GM21737 (cell line): ENCODE results near the gene OPHN1.

Source experiments
- ATAC-seq: cut with Tn5 transposase; IDR thresholded peaks from one replicate; pipeline ENCODE4 v1.9.1; 2021; ENCODE audit warnings: mild to moderate bottlenecking, moderate library complexity; ENCODE audit not compliant: unreplicated experiment

OPHN1 gene

GRCh38 chrX:68183612-68184214 lies 249.6 kb downstream of the OPHN1 start:
- ATAC-seq, result no peak

DNA sequence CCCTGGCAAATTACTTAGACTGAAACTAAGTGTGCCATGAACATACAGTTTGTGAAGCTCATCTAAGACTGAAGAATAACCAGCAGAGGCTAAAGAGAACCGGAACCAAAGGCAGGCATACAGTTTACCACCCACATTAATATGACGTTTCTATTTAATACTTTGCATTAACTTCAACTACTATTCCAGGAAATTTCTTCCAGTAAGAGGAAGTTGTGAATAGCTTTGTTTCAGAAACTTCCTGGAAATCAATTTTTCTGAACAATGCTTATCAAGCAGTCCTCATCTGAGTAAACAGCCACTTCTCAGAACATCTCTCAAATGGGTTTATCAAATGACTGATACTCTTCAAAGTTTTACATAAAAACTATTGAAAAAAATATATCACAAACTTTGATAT lies 252.7 kb downstream of the OPHN1 start:
- no peak for ATAC-seq

DNA sequence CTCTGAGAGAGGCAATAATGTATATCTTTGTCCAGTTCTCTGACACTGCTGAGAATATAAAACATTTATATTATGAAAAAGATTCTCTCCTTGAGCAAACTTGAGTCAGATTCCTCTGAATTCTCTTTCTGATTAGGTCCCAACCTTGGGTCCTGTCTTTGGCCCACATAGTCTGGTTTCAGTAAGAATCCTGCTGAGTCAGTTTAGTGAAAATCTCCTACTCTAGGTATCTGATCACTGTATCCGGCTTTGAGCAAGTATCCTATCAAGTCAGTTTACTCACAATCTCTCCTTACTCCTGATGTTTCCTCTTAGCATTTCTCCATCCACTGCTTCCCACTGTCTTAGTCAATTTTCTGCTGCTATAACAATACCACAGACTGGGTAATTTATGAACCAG lies 253.9 kb downstream of the OPHN1 start:
- ATAC-seq, result no peak

GRCh38 chrX:68177542-68177941 lies 255.8 kb downstream of the OPHN1 start:
- no peak for ATAC-seq

GRCh38 chrX:68175562-68175961 lies 257.7 kb downstream of the OPHN1 start:
- ATAC-seq, result no peak

- no peak for ATAC-seq
Measured at GRCh38 chrX:68163441-68163840, 269.9 kb downstream of the OPHN1 start.

DNA sequence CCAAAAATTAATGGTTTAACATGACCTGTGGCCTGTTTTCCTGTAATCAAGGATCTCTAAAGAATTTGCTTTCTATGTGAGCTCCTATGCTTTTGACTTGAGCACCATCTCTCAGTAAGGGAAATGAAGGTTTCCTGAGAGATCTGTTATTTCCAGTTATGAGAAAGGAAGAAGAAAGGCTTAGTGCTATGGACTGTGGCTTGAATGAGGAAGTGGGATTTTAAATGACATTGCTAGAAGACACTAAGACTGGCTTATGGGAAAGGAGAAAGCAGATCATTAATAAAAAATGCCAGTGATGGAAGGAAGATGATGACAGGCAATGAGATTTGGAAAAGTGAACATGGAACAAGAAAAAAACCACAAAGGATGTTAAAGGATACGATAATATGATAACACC lies 285.4 kb downstream of the OPHN1 start:
- ATAC-seq, result no peak

GRCh38 chrX:68146054-68146453 lies 287.2 kb downstream of the OPHN1 start:
- no peak for ATAC-seq

GRCh38 chrX:68139791-68140190 lies 293.5 kb downstream of the OPHN1 start:
- no peak for ATAC-seq

DNA sequence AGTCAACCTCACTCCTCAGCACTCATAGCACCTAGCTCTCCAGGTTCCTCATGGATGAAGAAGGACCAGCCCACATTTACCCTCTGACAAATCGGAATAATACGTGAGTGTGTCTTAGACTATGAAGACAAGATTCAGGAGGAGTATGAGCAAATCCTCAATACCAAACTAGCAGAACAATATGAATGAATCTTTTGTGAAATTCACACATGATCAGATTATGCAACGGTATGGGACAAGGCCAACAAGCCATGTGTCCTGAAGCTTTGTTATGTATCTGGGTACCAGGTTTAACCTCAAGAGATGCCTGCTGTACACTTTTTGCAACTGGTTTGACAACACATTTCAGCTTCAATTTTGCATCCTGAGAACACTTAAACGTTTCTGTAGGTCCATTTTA lies 300.1 kb downstream of the OPHN1 start:
- ATAC-seq, result no peak

GRCh38 chrX:68132749-68133148 lies 300.5 kb downstream of the OPHN1 start:
- no peak for ATAC-seq

GRCh38 chrX:68121835-68122234 lies 311.5 kb downstream of the OPHN1 start:
- ATAC-seq, result no peak

DNA sequence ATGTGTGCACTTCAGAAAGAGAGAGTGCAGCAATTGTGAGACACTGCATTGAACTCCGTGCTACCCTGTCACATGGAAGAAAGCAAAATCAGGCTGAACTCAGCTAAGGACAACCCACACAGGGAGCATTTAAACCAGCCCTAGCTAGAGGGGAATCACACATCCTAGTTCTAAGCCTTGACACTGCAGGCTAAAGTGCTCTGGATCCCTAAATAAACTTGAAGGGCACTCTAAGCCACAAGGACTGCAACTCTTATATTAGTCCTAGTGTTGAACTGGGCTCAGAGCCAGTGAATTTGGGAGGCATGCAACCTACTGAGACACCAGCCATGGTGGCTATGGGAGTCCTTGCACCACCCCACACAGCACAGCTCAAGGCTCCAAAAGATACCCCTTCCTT lies 311.9 kb downstream of the OPHN1 start:
- no peak for ATAC-seq

GRCh38 chrX:68115371-68115770 lies 317.9 kb downstream of the OPHN1 start:
- ATAC-seq, result no peak

DNA sequence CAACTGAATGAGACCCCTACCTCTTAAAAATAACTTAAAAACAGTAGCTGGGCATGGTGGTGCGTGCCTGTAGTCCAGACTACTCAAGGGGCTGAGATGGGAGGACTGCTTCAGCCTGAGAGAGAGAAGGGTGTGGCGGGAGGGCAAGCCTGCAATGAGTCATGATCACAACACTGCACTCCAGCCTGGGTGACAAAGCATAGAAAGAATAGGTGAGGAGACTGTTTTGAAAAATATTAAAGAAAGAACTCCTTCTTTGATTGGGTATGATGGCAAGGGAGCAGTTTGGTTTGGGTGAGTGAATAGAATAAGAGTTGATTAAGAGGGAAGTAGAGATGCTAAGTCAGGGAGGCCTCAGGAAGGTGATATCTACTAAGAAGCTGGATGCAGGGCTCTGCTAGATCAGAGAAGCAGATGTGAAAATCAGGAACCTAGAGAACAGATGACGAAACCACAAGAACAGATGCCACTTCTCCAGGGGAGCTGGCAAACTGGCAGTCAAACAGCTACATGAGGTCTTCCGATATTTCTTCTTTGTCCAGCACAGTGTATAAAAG lies 318.6 kb downstream of the OPHN1 start:
- ATAC-seq, result no peak

- ATAC-seq, result no peak
Measured at GRCh38 chrX:68113837-68114572, 319.3 kb downstream of the OPHN1 start.

- ATAC-seq, result no peak
Measured at GRCh38 chrX:68112321-68112720, 321.0 kb downstream of the OPHN1 start.

- ATAC-seq, result no peak
Measured at GRCh38 chrX:68109162-68109561, 324.1 kb downstream of the OPHN1 start.

GRCh38 chrX:68098431-68098830 lies 334.9 kb downstream of the OPHN1 start:
- no peak for ATAC-seq

DNA sequence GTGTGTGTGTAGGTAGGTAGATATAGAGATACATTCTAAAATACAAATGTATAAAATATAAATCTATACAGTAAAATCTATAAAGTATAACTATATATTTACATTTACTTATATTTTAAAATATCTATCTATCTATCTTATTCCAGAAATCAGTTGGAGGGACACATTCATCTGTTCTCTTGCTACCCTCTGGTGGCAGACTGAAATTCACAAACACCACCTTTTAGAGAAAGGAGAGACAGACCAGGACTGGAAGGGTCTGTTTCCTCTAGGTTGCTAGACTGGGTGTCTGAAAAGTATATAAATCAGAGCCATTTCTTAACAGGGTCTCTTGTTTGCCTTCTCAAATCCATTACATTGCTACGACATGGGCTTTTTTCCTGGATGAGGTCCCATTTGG lies 343.0 kb downstream of the OPHN1 start:
- no peak for ATAC-seq

- ATAC-seq, result no peak
Measured at GRCh38 chrX:68087526-68087925, 345.8 kb downstream of the OPHN1 start.

- ATAC-seq, result no peak
Measured at GRCh38 chrX:68086709-68087108, 346.6 kb downstream of the OPHN1 start.
